HG03558 (cell line): ENCODE data around the gene STK32C.

ENCODE experiments used
- ATAC-seq: cut with Tn5 transposase; IDR thresholded peaks from one replicate; pipeline ENCODE4 v1.9.1; 2021; ENCODE audit warnings: moderate number of reproducible peaks; ENCODE audit not compliant: unreplicated experiment; ENCODE audit errors: extremely low read depth

STK32C gene

DNA sequence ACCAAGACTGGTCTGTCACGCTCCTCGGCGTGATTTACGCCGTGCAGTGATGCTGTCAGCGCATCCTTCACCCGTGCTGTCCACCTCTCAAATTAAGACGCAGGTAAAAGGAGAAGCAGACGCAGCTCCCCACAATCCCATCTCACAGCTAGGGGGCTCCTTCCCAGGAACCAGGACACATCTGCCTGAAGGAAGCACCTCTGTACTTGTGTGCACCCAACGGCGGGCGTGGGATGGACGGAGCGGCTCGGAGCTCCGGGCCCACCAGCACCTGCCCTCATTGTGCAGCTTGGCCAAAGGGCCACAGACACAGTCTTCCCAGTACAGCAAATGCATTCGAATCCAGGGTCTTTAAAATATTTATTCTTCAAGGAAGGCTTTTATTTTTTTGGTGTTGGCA lies 55.3 kb downstream of the STK32C start:
- no peak for ATAC-seq

- ATAC-seq: no peak
Measured at GRCh38 chr10:132251928-132252327, 55.8 kb downstream of the STK32C start.

DNA sequence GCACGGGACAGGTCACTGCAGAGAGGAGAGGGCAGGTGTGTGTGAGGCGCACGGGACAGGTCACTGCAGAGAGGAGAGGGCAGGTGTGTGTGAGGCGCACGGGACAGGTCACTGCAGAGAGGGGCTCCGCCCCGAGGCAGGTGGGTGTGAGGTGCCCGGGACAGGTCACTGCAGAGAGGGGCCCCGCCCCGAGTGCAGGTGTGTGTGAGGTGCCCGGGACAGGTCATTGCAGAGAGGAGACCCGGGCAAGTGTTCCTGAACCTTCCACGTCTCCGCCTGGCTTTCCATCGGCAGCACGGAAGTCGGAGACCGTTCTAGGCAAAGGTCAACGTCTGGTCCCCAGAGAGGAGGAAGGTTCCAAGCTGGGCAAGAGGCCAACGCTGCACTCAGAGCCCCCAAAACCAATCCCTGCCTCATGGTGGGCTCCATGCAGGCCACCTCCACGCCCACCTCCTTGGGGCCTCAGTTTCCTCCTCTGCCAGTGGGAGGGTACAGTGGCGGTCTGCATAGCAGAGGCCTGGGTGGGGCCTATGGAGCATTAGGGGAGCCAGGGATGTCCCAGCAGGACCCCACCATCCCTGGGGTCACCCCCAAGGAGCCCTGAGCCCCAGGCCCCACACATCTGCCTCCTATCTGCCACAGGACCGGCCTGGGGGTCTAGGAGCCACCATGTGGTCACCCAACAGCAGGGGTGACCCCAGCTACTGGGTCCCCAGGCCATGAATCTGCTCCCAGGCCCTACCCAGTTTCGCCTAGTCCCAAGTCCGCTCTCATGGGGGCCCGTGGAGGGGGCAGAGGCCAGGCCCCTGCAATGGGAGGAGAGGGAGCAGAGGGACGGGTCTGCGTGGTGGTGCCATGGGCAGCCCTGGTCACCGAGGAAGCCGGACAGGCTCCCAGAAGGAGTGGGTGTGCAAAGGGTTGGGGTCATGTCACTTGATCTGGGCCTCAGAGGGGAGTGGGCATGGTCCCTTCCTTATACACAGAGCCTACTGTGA lies 57.0 kb downstream of the STK32C start:
- no peak for ATAC-seq

- ATAC-seq: no peak
Measured at GRCh38 chr10:132249824-132250375, 57.9 kb downstream of the STK32C start.

GRCh38 chr10:132249226-132249724 lies 58.5 kb downstream of the STK32C start:
- ATAC-seq: no peak

GRCh38 chr10:132248455-132249225 lies 59.1 kb downstream of the STK32C start:
- no peak for ATAC-seq

- no peak for ATAC-seq
Measured at GRCh38 chr10:132247943-132248342, 59.8 kb downstream of the STK32C start.

GRCh38 chr10:132246296-132246695 lies 61.5 kb downstream of the STK32C start:
- no peak for ATAC-seq

DNA sequence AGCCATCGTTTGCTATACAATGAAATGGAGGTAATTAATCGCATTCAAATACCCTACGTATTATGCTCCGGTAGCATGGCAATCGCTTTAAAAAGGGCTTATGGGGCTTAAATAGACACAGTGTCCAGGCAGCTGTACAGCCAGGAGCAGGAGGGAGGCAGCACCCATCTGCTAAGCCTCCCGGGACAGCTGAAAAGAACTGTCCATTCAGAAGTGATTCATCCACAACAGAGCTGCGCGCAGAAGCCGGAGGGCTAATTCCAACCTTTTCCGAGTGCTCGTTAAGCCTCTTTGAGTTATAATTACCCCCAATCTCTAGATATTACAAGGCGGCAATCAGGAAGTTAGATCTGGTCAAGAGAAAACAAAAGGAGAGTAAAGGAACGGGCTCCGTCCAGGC lies 62.7 kb downstream of the STK32C start:
- ATAC-seq: no peak

- no peak for ATAC-seq
Measured at GRCh38 chr10:132243626-132244025, 64.1 kb downstream of the STK32C start.

- no peak for ATAC-seq
Measured at GRCh38 chr10:132243141-132243540, 64.6 kb downstream of the STK32C start.

DNA sequence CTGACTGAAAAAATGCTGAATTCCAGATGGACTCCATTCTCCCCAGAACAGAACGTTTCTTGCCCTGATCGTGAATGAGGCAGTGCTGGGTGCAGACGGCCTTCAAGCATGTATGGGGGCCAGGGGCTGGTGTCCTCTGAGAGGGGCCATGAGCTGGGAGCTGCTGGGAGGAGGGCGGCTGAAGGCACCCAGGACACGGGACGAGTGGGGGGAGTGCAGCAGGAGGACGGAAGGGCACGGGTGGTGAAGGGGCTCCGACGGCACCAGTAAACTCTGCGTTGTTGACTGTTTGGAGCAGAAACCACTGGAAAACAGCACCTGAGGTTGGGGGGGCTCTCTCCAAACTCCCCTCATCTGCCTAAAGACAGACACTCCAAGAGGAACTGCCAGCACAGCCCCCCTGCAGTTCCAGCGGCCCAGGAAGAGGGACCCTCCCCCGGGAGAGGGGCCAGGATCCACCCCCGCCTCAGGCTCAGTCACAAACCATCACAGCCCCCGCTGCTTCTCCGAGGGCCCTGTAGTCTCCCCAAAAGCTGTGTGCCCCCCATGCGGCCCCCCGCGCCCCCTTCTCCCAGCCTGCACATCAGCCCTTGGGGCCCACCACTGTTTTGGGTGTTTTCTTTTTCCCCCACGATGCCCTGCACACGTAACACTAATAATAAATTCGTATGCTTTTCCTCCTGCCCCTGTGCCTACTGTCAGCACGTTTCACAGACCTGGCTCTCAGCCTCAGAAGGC lies 65.5 kb downstream of the STK32C start:
- no peak for ATAC-seq

GRCh38 chr10:132241496-132241895 lies 66.3 kb downstream of the STK32C start:
- ATAC-seq: no peak

DNA sequence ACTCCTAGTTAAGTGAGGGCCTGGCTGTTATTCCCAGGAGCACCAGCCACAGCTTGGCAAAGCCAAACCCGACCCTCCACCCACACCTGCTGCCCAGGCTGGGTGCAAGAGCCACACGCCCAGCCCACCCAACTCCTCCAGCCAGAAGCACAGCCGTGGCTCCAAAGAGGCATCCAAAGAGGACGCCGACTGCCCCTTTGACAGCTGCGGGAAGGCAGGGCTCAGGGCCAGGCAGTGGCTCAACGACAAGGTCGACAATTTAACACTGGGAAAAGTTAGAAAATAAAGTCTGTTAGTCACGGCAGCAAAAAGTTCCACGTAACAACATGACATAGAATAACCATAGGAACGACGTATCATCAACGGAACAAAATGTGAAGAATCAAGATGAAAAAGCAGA lies 66.7 kb downstream of the STK32C start:
- no peak for ATAC-seq

GRCh38 chr10:132240581-132240980 lies 67.2 kb downstream of the STK32C start:
- ATAC-seq: no peak

GRCh38 chr10:132240156-132240555 lies 67.6 kb downstream of the STK32C start:
- no peak for ATAC-seq

GRCh38 chr10:132239126-132240031 lies 68.4 kb downstream of the STK32C start:
- ATAC-seq: no peak

GRCh38 chr10:132238371-132239125 lies 69.2 kb downstream of the STK32C start:
- no peak for ATAC-seq
